Psoas muscle (tissue), 8 donors: Measurements from ENCODE around the gene RHOT2. TPM values are rescaled to one million over a fixed set of nuclear protein-coding genes. Genes with fewer than 3 reads are reported as not detected.

Experiments
- ATAC-seq, 4 donors: fragments of 200-7000 bp; cut with Tn5 transposase; one replicate each; pipeline ENCODE4 v1.9.1; 2020; ENCODE audit warnings: moderate library complexity in 3 of 4, mild to moderate bottlenecking in 2 of 4
- DNase-seq, 2 donors: peaks; one replicate each; pipeline ENCODE4 v3.0.0-alpha.2; 2020
- H3K27ac ChIP-seq: fragments of 200-600 bp; one replicate; pipeline ENCODE4 v1.8.0; 2022
- H3K27me3 ChIP-seq, 3 donors: fragments of 200-600 bp in 1 of 3; one replicate each; pipeline versions ENCODE4 v1.6.1 to v1.8.0; 2013 to 2022; ENCODE audit warnings: low read length in 2 of 3, mild to moderate bottlenecking in 2 of 3, moderate library complexity in 1 of 3; ENCODE audit not compliant: insufficient read depth in 3 of 3
- H3K36me3 ChIP-seq, 2 donors: fragments of 200-600 bp in 1 of 2; one replicate each; pipeline versions ENCODE4 v1.6.1 to v1.8.0; 2013 to 2022; ENCODE audit warnings: low read depth in 1 of 2, mild to moderate bottlenecking in 1 of 2, moderate library complexity in 1 of 2; ENCODE audit not compliant: insufficient read depth in 1 of 2
- H3K4me1 ChIP-seq: fragments of 200-600 bp; one replicate; pipeline ENCODE4 v1.8.0; 2022
- H3K4me3 ChIP-seq: fragments of 200-600 bp; one replicate; pipeline ENCODE4 v1.8.0; 2022; ENCODE audit warnings: mild to moderate bottlenecking
- H3K9me3 ChIP-seq: fragments of 200-600 bp; one replicate; pipeline ENCODE4 v1.8.0; 2022
- CTCF ChIP-seq: fragments of 200-600 bp; IDR thresholded peaks from one replicate; pipeline ENCODE4 v1.8.0; 2022; ENCODE audit warnings: antibody characterized with exemption
- WGBS, 3 donors: extraction: QIAGEN DNeasy Blood & Tissue Kit; methylation state at CpG; one replicate each; pipeline versions ENCODE4 v1.1.6 to v1.1.7; 2013; 5-methylcytosine and 5-hydroxymethylcytosine counted together
- intact Hi-C, 2 donors: fragments of 100-400 bp; cut with DNase I; formaldehyde crosslinking; loops; one replicate each; pipeline versions ENCODE4 v1.11.0 to v1.14.2; 2022
- polyA plus RNA-seq, 3 donors: library from polyadenylated mRNA; stranded (reverse); fragments of 200-250 nt; gene quantifications; one replicate each; pipeline ENCODE4 v1.2.3, GENCODE V29; 2013
- total RNA-seq, 4 donors: library from RNA; stranded (reverse); fragmentation: NEBNext Ultra II Directional in 2 of 4; extraction: Animal tissue kit (Norgen Biotek cat#: 25700) in 2 of 4; gene quantifications; one replicate each; pipeline versions ENCODE4 v1.2.1 to v1.2.4, GENCODE V29; 2021 to 2023
- donor health status: healthy with polysubstance abuse.
- donor health status: DM: no; HTN: no; CAD: no; lungs with moderate emphysema.
- donor health status: Bipolar disorder and iron deficiency.
- donor health status: healthy.
- donor health status: DM: yes; HTN: yes; CAD: no.
- donor health status: DM: no; HTN: no; CAD: no.
- donor health status: DM: no; HTN: no; CAD: no.
- donor health status: DM: yes; HTN: yes; CAD: no.

Gene RHOT2
- total and polyA plus RNA-seq, 7 donors, result 38.8 to 75.8 (median 52.3) TPM

GRCh38 chr16:657487-657886 lies 10.4 kb upstream of the RHOT2 start:
- intact Hi-C loops, result no loop called here
- peaks cover 11% of the 10 kb centered on the region for H3K4me1 ChIP-seq
- 93 to 95% (median 95%) methylated on average over 22 of the region's 22 CpGs for WGBS, 3 donors
- H3K4me3 ChIP-seq, result no peak overlapping the region
- H3K9me3 ChIP-seq, result no peaks in the 10 kb centered on the region
- DNase-seq (no peak), ATAC-seq (no peak)
- peaks cover 0 to 6% of the 10 kb centered on the region in 2 donors for H3K36me3 ChIP-seq
- H3K27me3 ChIP-seq, result no peaks in the 10 kb centered on the region
- no peak overlapping the region for H3K27ac ChIP-seq
- TF ChIP-seq CTCF, result no peak

GRCh38 chr16:658679-659571 lies 9.0 kb upstream of the RHOT2 start:
- DNase-seq, result no peak
- WGBS, 3 donors, result 90 to 92% (median 90%) methylated on average over 30 to 35 of the region's 35 CpGs

DNA sequence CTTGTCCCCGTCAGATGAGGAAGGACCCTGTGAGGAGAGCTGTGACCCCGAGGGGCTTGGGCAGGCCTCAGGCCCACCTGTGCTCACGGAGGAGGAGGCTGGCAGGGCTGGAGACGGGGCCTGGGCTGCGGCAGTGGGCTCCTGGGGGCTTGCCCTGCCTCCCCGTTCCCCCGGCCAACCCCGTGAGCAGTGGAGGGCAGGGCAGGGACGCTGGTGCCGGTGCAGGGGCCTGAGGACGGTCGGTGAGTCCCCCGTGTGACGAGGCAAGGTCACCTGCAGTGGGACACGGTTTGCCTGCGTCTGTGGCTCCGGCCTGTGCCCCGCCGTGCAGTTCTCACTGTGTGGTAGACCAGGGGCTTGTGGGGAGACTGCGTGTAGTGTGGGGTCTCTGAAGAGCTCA lies 8.3 kb upstream of the RHOT2 start:
- H3K36me3 ChIP-seq, result peaks cover 0 to 6% of the 10 kb centered on the region in 2 donors
- H3K4me3 ChIP-seq, result no peak overlapping the region
- intact Hi-C loops, result loop anchor here in 1 of 2 donors (1.0 to 2.0 kb wide), 2 partner anchors 20 to 77 kb away; no protein-coding TSS in a partner anchor
- no peak for TF ChIP-seq CTCF
- 90 to 92% (median 91%) methylated on average over 19 to 20 of the region's 20 CpGs for WGBS, 3 donors
- H3K9me3 ChIP-seq, result no peaks in the 10 kb centered on the region
- DNase-seq (no peak), ATAC-seq (no peak)
- H3K4me1 ChIP-seq, result peaks cover 11% of the 10 kb centered on the region
- no peak overlapping the region for H3K27ac ChIP-seq
- no peaks in the 10 kb centered on the region for H3K27me3 ChIP-seq

More at GRCh38 chr16:658679-659571, 9.0 kb upstream of the RHOT2 start:
- Histone ChIP-seq H3K27me3 (no peaks in the 10 kb centered on the region), H3K4me3 (no peak overlapping the region), H3K4me1 (peaks cover 11% of the 10 kb centered on the region), H3K27ac (no peak overlapping the region), H3K9me3 (no peaks in the 10 kb centered on the region), H3K36me3 (peaks cover 0 to 6% of the 10 kb centered on the region in 2 donors)
- intact Hi-C loops, result loop anchor here in 1 of 2 donors (1.0 kb wide), 1 partner anchor 20 kb away; no protein-coding TSS in a partner anchor
- ATAC-seq, result no peak
- no peak for TF ChIP-seq CTCF

DNA sequence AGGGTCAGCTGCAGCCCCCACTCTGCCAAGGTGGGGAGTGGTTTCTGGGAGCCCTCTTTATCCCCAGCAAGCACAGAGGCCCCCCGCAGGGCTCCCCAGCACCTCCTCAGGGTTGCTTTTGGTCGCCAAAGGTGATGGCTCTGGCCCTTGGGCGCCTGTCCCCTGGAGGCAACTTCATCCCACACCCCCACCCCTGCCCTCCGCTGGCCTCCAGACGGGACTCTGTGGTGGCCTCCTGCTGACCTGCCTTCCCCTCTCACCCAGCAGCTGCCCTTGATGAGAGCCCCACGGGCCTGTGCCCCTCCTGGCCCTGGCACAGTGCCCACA lies 7.8 kb upstream of the RHOT2 start:
- H3K27me3 ChIP-seq, result no peaks in the 10 kb centered on the region
- intact Hi-C loops, result loop anchor here in 1 of 2 donors (2.0 kb wide), 1 partner anchor 77 kb away; no protein-coding TSS in a partner anchor
- peak overlapping the region; percentile 4 for H3K27ac ChIP-seq
- WGBS, 3 donors, result 58 to 62% (median 59%) methylated on average over 5 to 6 of the region's 6 CpGs
- no peaks in the 10 kb centered on the region for H3K9me3 ChIP-seq
- peaks cover 11% of the 10 kb centered on the region for H3K4me1 ChIP-seq
- no peak for TF ChIP-seq CTCF
- peaks cover 0 to 6% of the 10 kb centered on the region in 2 donors for H3K36me3 ChIP-seq
- peak in 1 of 4 donors; percentile 1 for ATAC-seq
- no peak for DNase-seq
- peak overlapping the region; percentile 20 for H3K4me3 ChIP-seq
